OCI-LY7 (cell line): ENCODE data around the gene PABPN1L. TPM values are rescaled to one million over a fixed set of nuclear protein-coding genes. Genes with fewer than 3 reads are reported as not detected.

Source experiments
- BruUV-seq: library from RNA; stranded (reverse); fragments of 400-500 nt; replicated peaks from 2 replicates; lab custom pipeline; 2021; lab: Mats Ljungman, UMichigan
- CTCF ChIA-PET: fragments of 300-600 bp; sonication (Branson Sonifier 250); formaldehyde crosslinking; loops from one replicate; lab custom pipeline; 2022; ENCODE audit warnings: antibody characterized with exemption; ENCODE audit not compliant: unreplicated experiment; lab: Charles Lee
- POLR2A ChIA-PET: fragments of 300-600 bp; sonication (Branson Sonifier 250); formaldehyde crosslinking; loops from one replicate; lab custom pipeline; 2022; ENCODE audit warnings: antibody characterized with exemption; lab: Charles Lee
- DNase-seq: peaks from one replicate; pipeline ENCODE4 v3.0.0-alpha.2; 2015; ENCODE audit warnings: low spot score
- H2AFZ ChIP-seq: fragments of 200-600 bp; sonication (generic), shearing (Covaris generic); 2 replicates; pipeline ENCODE4 v1.6.1; 2014; ENCODE audit warnings: mild to moderate bottlenecking, antibody characterized with exemption, low read length, moderate library complexity
- H3K27ac ChIP-seq: fragments of 200-600 bp; sonication (generic); 2 replicates; pipeline ENCODE4 v1.5.1; 2014; ENCODE audit warnings: mixed run types, low read depth, mild to moderate bottlenecking, moderate library complexity, low read length, inconsistent platforms; ENCODE audit not compliant: poor library complexity, severe bottlenecking
- H3K36me3 ChIP-seq: fragments of 200-600 bp; sonication (generic); 2 replicates; pipeline ENCODE4 v1.6.1; 2014; ENCODE audit warnings: mild to moderate bottlenecking, antibody characterized with exemption, low read length, moderate library complexity, mixed read lengths; ENCODE audit not compliant: insufficient read depth
- H3K4me1 ChIP-seq: fragments of 200-600 bp; sonication (generic); 2 replicates; pipeline ENCODE4 v1.5.1; 2014; ENCODE audit warnings: mild to moderate bottlenecking, low read length; ENCODE audit not compliant: insufficient read depth, poor library complexity, severe bottlenecking
- H3K4me2 ChIP-seq: fragments of 200-600 bp; sonication (generic); 2 replicates; pipeline ENCODE4 v1.6.1; 2014; ENCODE audit warnings: mild to moderate bottlenecking, low read length
- H3K4me3 ChIP-seq: fragments of 200-600 bp; sonication (generic); 2 replicates; pipeline ENCODE4 v1.5.1; 2014; ENCODE audit warnings: mild to moderate bottlenecking, low read depth, low read length; ENCODE audit not compliant: poor library complexity, severe bottlenecking
- H3K79me2 ChIP-seq: fragments of 200-600 bp; sonication (generic); 2 replicates; pipeline ENCODE4 v1.6.1; 2016; ENCODE audit warnings: low read depth, mild to moderate bottlenecking, low read length, moderate library complexity, mixed read lengths; ENCODE audit not compliant: insufficient read depth
- H3K9me2 ChIP-seq: fragments of 200-600 bp; sonication (generic); 2 replicates; pipeline ENCODE4 v1.6.1; 2016; ENCODE audit warnings: mild to moderate bottlenecking, low read length, mixed read lengths; ENCODE audit not compliant: insufficient read depth
- H3K9me3 ChIP-seq: fragments of 200-600 bp; sonication (generic); 2 replicates; pipeline ENCODE4 v1.6.1; 2014; ENCODE audit warnings: mild to moderate bottlenecking, mixed run types, low read length, mixed read lengths
- H4K20me1 ChIP-seq: fragments of 200-600 bp; sonication (generic); 2 replicates; pipeline ENCODE4 v1.6.1; 2014; ENCODE audit warnings: mild to moderate bottlenecking, antibody characterized with exemption, low read length, moderate library complexity, mixed read lengths; ENCODE audit not compliant: insufficient read depth
- CTCF ChIP-seq: fragments of 200-600 bp; sonication (generic); conservative IDR thresholded peaks from 2 replicates; pipeline ENCODE4 v1.5.1; 2014; ENCODE audit warnings: mild to moderate bottlenecking, antibody characterized with exemption, low read length, moderate library complexity, mixed read lengths
- EZH2phosphoT487 ChIP-seq: fragments of 200-600 bp; sonication (generic); IDR thresholded peaks from 2 replicates; pipeline ENCODE4 v1.6.1; 2018; ENCODE audit warnings: low read depth, borderline replicate concordance, mild to moderate bottlenecking, mixed run types, antibody characterized with exemption, low read length, moderate library complexity, mixed read lengths
- intact Hi-C: fragments of 100-400 bp; cut with micrococcal nuclease; formaldehyde crosslinking; loops from one replicate; pipeline ENCODE4 v1.10.0; 2022; ENCODE audit not compliant: unreplicated experiment
- total RNA-seq, 2 experiments: library from RNA; depleted of rRNA in 1 of 2; stranded (reverse); fragments of >200 nt in 1 of 2; shearing (Covaris generic) in 1 of 2; gene quantifications; 2 replicates each; pipeline ENCODE4 v1.2.3, GENCODE V29; 2014 to 2022

The PABPN1L gene
- total RNA-seq, 2 experiments from 2014 or later: 0.38 TPM; not detected in 1

DNA sequence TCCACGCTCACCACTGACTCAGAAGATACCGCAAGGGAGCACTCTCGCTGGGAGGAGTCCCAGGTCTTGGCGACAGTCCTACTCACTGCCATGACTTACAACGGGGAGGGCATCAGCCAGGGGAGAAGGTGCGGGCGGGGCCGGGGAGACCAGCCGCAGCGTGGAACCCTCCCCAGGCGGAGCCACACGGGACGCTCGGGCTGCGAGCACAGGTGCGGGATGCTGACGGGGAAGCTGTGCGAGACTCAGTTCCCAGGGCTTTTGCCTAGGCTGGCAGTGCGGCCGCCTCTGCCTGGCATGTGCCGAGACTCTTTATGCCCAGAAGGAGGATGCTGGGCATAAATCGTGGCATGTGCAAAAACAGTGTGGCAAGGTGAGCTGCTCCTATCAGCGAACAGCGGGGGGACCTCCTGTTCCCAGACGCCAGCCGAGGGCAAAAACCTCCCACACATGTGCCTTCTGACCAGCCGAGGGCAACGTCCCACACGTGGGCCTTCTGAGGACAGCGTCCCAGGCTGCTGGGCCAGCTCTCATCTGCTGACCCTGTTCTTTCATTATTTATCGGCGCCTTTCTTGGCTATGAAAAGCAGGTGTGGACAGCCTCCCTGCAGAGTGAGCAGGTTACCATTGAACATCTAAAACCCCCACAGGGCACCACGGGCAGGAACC, 15.8 kb downstream of the PABPN1L start:
- no peak overlapping the region for H3K27ac ChIP-seq
- no peak for TF ChIP-seq CTCF
- no peak for TF ChIP-seq EZH2phosphoT487
- no peaks in the 10 kb centered on the region for H3K9me2 ChIP-seq
- H3K4me2 ChIP-seq: no peak overlapping the region
- peaks cover 13% of the 10 kb centered on the region for H3K4me1 ChIP-seq
- H2AFZ ChIP-seq: no peak overlapping the region
- intact Hi-C loops: no loop called here
- no TSS peak for BruUV-seq
- ChIA-PET POLR2A (no interaction called here), CTCF (no interaction called here)
- no peaks in the 10 kb centered on the region for H3K36me3 ChIP-seq
- no peaks in the 10 kb centered on the region for H3K9me3 ChIP-seq
- no peaks in the 10 kb centered on the region for H3K79me2 ChIP-seq
- 0 out of 2 replicates have a peak, but pooled peaks cover under 1% of the 10 kb centered on the region for H4K20me1 ChIP-seq
- DNase-seq: no peak
- no peak overlapping the region for H3K4me3 ChIP-seq

DNA sequence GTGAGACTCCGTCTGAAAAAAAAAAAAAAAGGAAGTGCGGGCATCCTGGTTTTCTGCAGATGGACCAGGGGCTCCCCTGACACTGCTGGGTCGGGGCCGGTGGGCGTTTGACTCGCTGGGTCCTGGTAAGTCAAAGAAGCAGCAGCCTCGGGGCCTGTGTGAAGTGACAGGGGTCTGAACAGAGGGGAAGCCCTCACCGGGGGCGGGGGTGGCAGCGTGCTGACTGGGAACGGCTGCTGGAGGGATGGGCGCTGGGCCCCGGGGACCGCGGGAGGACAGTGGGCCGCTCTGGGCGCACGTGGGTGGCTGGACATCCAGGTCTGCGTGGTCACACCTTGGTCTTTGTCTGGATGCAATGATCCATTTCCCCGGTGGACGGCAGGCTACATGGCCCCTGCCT, 17.9 kb downstream of the PABPN1L start:
- POLR2A ChIA-PET: interaction anchor here (1.1 kb wide), 1 partner anchor 9 kb away, joined by 4 read pairs; no protein-coding TSS in a partner anchor
- Histone ChIP-seq H3K27ac (no peak overlapping the region), H3K4me3 (no peak overlapping the region), H3K79me2 (no peaks in the 10 kb centered on the region), H3K9me3 (no peaks in the 10 kb centered on the region), H3K36me3 (no peaks in the 10 kb centered on the region), H2AFZ (no peak overlapping the region), H4K20me1 (no peaks in the 10 kb centered on the region), H3K4me2 (no peak overlapping the region), H3K9me2 (no peaks in the 10 kb centered on the region), H3K4me1 (no peaks in the 10 kb centered on the region)
- DNase-seq: no peak
- CTCF ChIA-PET: no interaction called here
- intact Hi-C loops: no loop called here
- no peak for TF ChIP-seq EZH2phosphoT487
- TF ChIP-seq CTCF: no peak
- no TSS peak for BruUV-seq

DNA sequence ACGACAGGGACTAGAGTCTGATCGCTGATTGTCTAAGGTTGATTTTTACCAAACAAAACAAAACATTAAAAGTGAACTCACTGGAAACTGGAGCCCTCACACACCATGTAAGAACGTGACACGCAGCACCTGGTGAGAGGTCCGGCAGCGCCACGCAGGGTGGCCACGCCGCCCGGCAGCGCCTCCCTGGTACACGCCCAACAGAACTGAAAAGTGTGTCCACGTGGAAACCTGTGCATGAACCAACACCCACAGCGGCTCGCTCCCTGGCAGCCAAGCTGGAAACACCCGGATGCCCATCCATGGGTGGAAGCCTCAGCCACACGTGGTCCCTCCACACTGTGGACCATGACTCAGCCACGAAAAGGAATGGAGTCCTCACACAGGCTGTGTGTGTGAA, 18.8 kb downstream of the PABPN1L start:
- Histone ChIP-seq H3K9me3 (no peaks in the 10 kb centered on the region), H3K4me3 (no peak overlapping the region), H2AFZ (no peak overlapping the region), H3K36me3 (no peaks in the 10 kb centered on the region), H3K9me2 (no peaks in the 10 kb centered on the region), H3K4me2 (no peak overlapping the region), H3K27ac (no peak overlapping the region), H3K79me2 (no peaks in the 10 kb centered on the region), H3K4me1 (no peaks in the 10 kb centered on the region), H4K20me1 (no peaks in the 10 kb centered on the region)
- TF ChIP-seq CTCF (no peak), EZH2phosphoT487 (no peak)
- no peak for DNase-seq
- BruUV-seq: no TSS peak
- ChIA-PET CTCF (no interaction called here), POLR2A (no interaction called here)
- intact Hi-C loops: no loop called here
